ENCODE measurements around the gene BMPR1A.

Gene BMPR1A

GRCh38 chr10:86829472-86829871, 73.1 kb downstream of the BMPR1A start:
- TF ChIP-seq POLR2AphosphoS5 (IDR thresholded peaks at IDR 0.05; ENCODE audit: low read depth, low read length), result no peak
- TF ChIP-seq SIN3A (IDR thresholded peaks at IDR 0.05; ENCODE audit: borderline replicate concordance, insufficient read depth, low read length), result no peak
- TF ChIP-seq TAF1 (IDR thresholded peaks at IDR 0.05; ENCODE audit: borderline replicate concordance, insufficient read depth, low read length), result no peak
- TF ChIP-seq FOXP2 (optimal IDR thresholded peaks at IDR 0.05; ENCODE audit: borderline replicate concordance, extremely low read depth, extremely low read length, insufficient read depth), result no peak
- no peak for TF ChIP-seq REST (IDR thresholded peaks at IDR 0.05; ENCODE audit: insufficient read depth in 1 of 2, low read depth in 2 of 2, low read length in 2 of 2)

GRCh38 chr10:86830043-86830591, 73.7 kb downstream of the BMPR1A start:
- TF ChIP-seq SIN3A (IDR thresholded peaks at IDR 0.05; ENCODE audit: borderline replicate concordance, insufficient read depth, low read length), result no peak
- TF ChIP-seq POLR2AphosphoS5 (IDR thresholded peaks at IDR 0.05; ENCODE audit: low read depth, low read length), result no peak
- TF ChIP-seq FOXP2 (optimal IDR thresholded peaks at IDR 0.05; ENCODE audit: borderline replicate concordance, extremely low read depth, extremely low read length, insufficient read depth), result no peak
- no peak for TF ChIP-seq REST (IDR thresholded peaks at IDR 0.05; ENCODE audit: insufficient read depth in 1 of 2, low read depth in 2 of 2, low read length in 2 of 2)
- TF ChIP-seq TAF1 (IDR thresholded peaks at IDR 0.05; ENCODE audit: borderline replicate concordance, insufficient read depth, low read length), result no peak

- no peak for TF ChIP-seq SIN3A (IDR thresholded peaks at IDR 0.05; ENCODE audit: borderline replicate concordance, insufficient read depth, low read length)
- no peak for TF ChIP-seq REST (IDR thresholded peaks at IDR 0.05; ENCODE audit: insufficient read depth in 1 of 2, low read depth in 2 of 2, low read length in 2 of 2)
- no peak for TF ChIP-seq POLR2AphosphoS5 (IDR thresholded peaks at IDR 0.05; ENCODE audit: low read depth, low read length)
- TF ChIP-seq FOXP2 (optimal IDR thresholded peaks at IDR 0.05; ENCODE audit: borderline replicate concordance, extremely low read depth, extremely low read length, insufficient read depth), result no peak
- no peak for TF ChIP-seq TAF1 (IDR thresholded peaks at IDR 0.05; ENCODE audit: borderline replicate concordance, insufficient read depth, low read length)
Measured at GRCh38 chr10:86833969-86834368, 77.5 kb downstream of the BMPR1A start.

- TF ChIP-seq REST (IDR thresholded peaks at IDR 0.05; ENCODE audit: insufficient read depth in 1 of 2, low read depth in 2 of 2, low read length in 2 of 2), result no peak
- TF ChIP-seq TAF1 (IDR thresholded peaks at IDR 0.05; ENCODE audit: borderline replicate concordance, insufficient read depth, low read length), result no peak
- no peak for TF ChIP-seq POLR2AphosphoS5 (IDR thresholded peaks at IDR 0.05; ENCODE audit: low read depth, low read length)
- no peak for TF ChIP-seq SIN3A (IDR thresholded peaks at IDR 0.05; ENCODE audit: borderline replicate concordance, insufficient read depth, low read length)
- no peak for TF ChIP-seq FOXP2 (optimal IDR thresholded peaks at IDR 0.05; ENCODE audit: borderline replicate concordance, extremely low read depth, extremely low read length, insufficient read depth)
Measured at GRCh38 chr10:86836044-86836443, 79.6 kb downstream of the BMPR1A start.

GRCh38 chr10:86837663-86838062, 81.2 kb downstream of the BMPR1A start:
- TF ChIP-seq TAF1 (IDR thresholded peaks at IDR 0.05; ENCODE audit: borderline replicate concordance, insufficient read depth, low read length) (no peak), REST (IDR thresholded peaks at IDR 0.05; ENCODE audit: insufficient read depth in 1 of 2, low read depth in 2 of 2, low read length in 2 of 2) (no peak), SIN3A (IDR thresholded peaks at IDR 0.05; ENCODE audit: borderline replicate concordance, insufficient read depth, low read length) (no peak), FOXP2 (optimal IDR thresholded peaks at IDR 0.05; ENCODE audit: borderline replicate concordance, extremely low read depth, extremely low read length, insufficient read depth) (no peak)
